ENCODE results near the gene GID8. TPM values are rescaled to one million over a fixed set of nuclear protein-coding genes. Genes with fewer than 3 reads are reported as not detected.

GID8 gene
- total and polyA plus RNA-seq, 4 donors, result 8.9 to 23.7 (median 18.5) TPM

GRCh38 chr20:62907384-62908317 lies 30.3 kb upstream of the GID8 start:
- WGBS, 2 donors, result 57 to 59% methylated on average over 16 of the region's 16 CpGs
- intact Hi-C loops (cut with DNase I), result no loop called here
- Histone ChIP-seq H3K9me3 (ENCODE audit: control insufficient read depth, low read length) (no peaks in the 10 kb centered on the region), H3K27ac (ENCODE audit: low read depth in 1 of 2, low read length in 2 of 2) (no peak overlapping the region), H3K4me3 (ENCODE audit: low read length in 2 of 2) (no peak overlapping the region), H3K36me3 (ENCODE audit: control insufficient read depth in 1 of 2, insufficient read depth in 2 of 2, low read length in 1 of 2) (peaks cover 0 to 28% of the 10 kb centered on the region in 2 donors), H3K4me1 (ENCODE audit: control insufficient read depth in 1 of 2, insufficient read depth in 2 of 2, low read length in 2 of 2) (no peaks in the 10 kb centered on the region), H3K27me3 (ENCODE audit: control insufficient read depth in 1 of 2, insufficient read depth in 2 of 2, low read length in 1 of 2) (no peaks in the 10 kb centered on the region)
- ATAC-seq (ENCODE audit: low FRiP score) (no peak), DNase-seq (peak in 1 of 2 donors; percentile 49)

DNA sequence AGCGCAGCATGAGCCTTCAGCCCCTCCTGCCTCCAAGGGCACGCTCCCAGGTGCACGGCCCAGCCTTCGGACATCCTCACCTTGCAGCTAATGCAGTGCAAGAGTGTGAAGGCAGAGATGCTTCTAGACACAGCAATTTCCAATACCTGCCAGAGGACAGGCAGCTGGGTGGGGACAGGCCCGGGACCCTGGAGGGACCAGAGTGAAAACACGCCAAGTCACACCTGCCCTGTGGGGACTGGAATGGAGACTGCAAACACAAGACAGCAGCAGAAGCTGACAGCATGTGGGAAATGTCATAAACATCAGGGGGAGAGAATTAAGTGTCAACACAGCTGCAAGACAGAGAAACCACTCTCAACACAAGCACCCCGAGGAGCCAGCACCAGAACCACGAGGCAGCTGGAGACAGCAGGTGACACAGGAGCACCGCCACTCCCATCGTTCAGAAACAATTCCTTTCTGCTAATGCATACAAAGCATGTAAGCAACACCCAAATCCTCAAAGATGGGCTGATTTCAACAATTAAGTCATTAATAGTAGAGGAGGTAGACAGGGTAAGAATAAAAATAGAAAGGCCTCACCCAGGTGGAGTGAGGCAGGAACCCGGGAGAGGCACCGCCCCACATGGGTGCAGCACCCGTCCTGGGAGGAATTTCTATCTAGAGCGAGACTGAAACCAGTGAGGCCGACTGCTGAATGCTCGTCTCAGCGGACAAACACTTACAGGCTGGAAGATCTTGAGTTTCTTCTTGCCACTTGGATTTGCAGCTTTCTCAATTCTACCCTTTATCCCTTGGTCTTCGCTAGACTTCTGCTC lies 28.8 kb upstream of the GID8 start:
- Histone ChIP-seq H3K4me1 (ENCODE audit: control insufficient read depth in 1 of 2, insufficient read depth in 2 of 2, low read length in 2 of 2) (no peaks in the 10 kb centered on the region), H3K9me3 (ENCODE audit: control insufficient read depth, low read length) (no peaks in the 10 kb centered on the region), H3K4me3 (ENCODE audit: low read length in 2 of 2) (no peak overlapping the region), H3K27me3 (ENCODE audit: control insufficient read depth in 1 of 2, insufficient read depth in 2 of 2, low read length in 1 of 2) (no peaks in the 10 kb centered on the region), H3K36me3 (ENCODE audit: control insufficient read depth in 1 of 2, insufficient read depth in 2 of 2, low read length in 1 of 2) (peaks cover 0 to 23% of the 10 kb centered on the region in 2 donors), H3K27ac (ENCODE audit: low read depth in 1 of 2, low read length in 2 of 2) (no peak overlapping the region)
- no peak for ATAC-seq (ENCODE audit: low FRiP score)
- 85 to 86% methylated on average over 18 of the region's 18 CpGs for WGBS, 2 donors
- peak in 1 of 2 donors; percentile 68 for DNase-seq
- intact Hi-C loops (cut with DNase I), result no loop called here

- H3K4me1 ChIP-seq (ENCODE audit: control insufficient read depth in 1 of 2, insufficient read depth in 2 of 2, low read length in 2 of 2), result peaks cover 0 to 1% of the 10 kb centered on the region in 2 donors
- peaks cover 0 to 23% of the 10 kb centered on the region in 2 donors for H3K36me3 ChIP-seq (ENCODE audit: control insufficient read depth in 1 of 2, insufficient read depth in 2 of 2, low read length in 1 of 2)
- ATAC-seq (ENCODE audit: low FRiP score) (no peak), DNase-seq (peak in 1 of 2 donors; percentile 33)
- H3K27me3 ChIP-seq (ENCODE audit: control insufficient read depth in 1 of 2, insufficient read depth in 2 of 2, low read length in 1 of 2), result no peaks in the 10 kb centered on the region
- H3K9me3 ChIP-seq (ENCODE audit: control insufficient read depth, low read length), result no peaks in the 10 kb centered on the region
- H3K27ac ChIP-seq (ENCODE audit: low read depth in 1 of 2, low read length in 2 of 2), result no peak overlapping the region
- intact Hi-C loops (cut with DNase I), result no loop called here
- no peak overlapping the region for H3K4me3 ChIP-seq (ENCODE audit: low read length in 2 of 2)
- 88 to 92% methylated on average over 11 of the region's 11 CpGs for WGBS, 2 donors
Observed at GRCh38 chr20:62910217-62910766, 27.7 kb upstream of the GID8 start.

- H3K4me3 ChIP-seq (ENCODE audit: low read length in 2 of 2), result no peak overlapping the region
- no peaks in the 10 kb centered on the region for H3K27me3 ChIP-seq (ENCODE audit: control insufficient read depth in 1 of 2, insufficient read depth in 2 of 2, low read length in 1 of 2)
- intact Hi-C loops (cut with DNase I), result no loop called here
- peaks cover 0 to 21% of the 10 kb centered on the region in 2 donors for H3K36me3 ChIP-seq (ENCODE audit: control insufficient read depth in 1 of 2, insufficient read depth in 2 of 2, low read length in 1 of 2)
- H3K9me3 ChIP-seq (ENCODE audit: control insufficient read depth, low read length), result no peaks in the 10 kb centered on the region
- no peak overlapping the region for H3K27ac ChIP-seq (ENCODE audit: low read depth in 1 of 2, low read length in 2 of 2)
- ATAC-seq (ENCODE audit: low FRiP score) (no peak), DNase-seq (peak in 1 of 2 donors; percentile 62)
- 93 to 94% methylated on average over 45 of the region's 45 CpGs for WGBS, 2 donors
- H3K4me1 ChIP-seq (ENCODE audit: control insufficient read depth in 1 of 2, insufficient read depth in 2 of 2, low read length in 2 of 2), result peaks cover 0 to 1% of the 10 kb centered on the region in 2 donors
Observed at GRCh38 chr20:62910777-62911497, 27.0 kb upstream of the GID8 start.

GRCh38 chr20:62911701-62912280 lies 26.2 kb upstream of the GID8 start:
- Histone ChIP-seq H3K4me1 (ENCODE audit: control insufficient read depth in 1 of 2, insufficient read depth in 2 of 2, low read length in 2 of 2) (peaks cover 0 to 1% of the 10 kb centered on the region in 2 donors), H3K36me3 (ENCODE audit: control insufficient read depth in 1 of 2, insufficient read depth in 2 of 2, low read length in 1 of 2) (peaks cover 0 to 17% of the 10 kb centered on the region in 2 donors), H3K9me3 (ENCODE audit: control insufficient read depth, low read length) (no peaks in the 10 kb centered on the region), H3K27ac (ENCODE audit: low read depth in 1 of 2, low read length in 2 of 2) (no peak overlapping the region), H3K27me3 (ENCODE audit: control insufficient read depth in 1 of 2, insufficient read depth in 2 of 2, low read length in 1 of 2) (no peaks in the 10 kb centered on the region), H3K4me3 (ENCODE audit: low read length in 2 of 2) (no peak overlapping the region)
- ATAC-seq (ENCODE audit: low FRiP score), result no peak
- DNase-seq, result peak in 1 of 2 donors; percentile 30
- intact Hi-C loops (cut with DNase I), result no loop called here
- 80 to 81% methylated on average over 10 of the region's 10 CpGs for WGBS, 2 donors

GRCh38 chr20:62913043-62913630 lies 24.8 kb upstream of the GID8 start:
- Histone ChIP-seq H3K27me3 (ENCODE audit: control insufficient read depth in 1 of 2, insufficient read depth in 2 of 2, low read length in 1 of 2) (no peaks in the 10 kb centered on the region), H3K4me3 (ENCODE audit: low read length in 2 of 2) (no peak overlapping the region), H3K36me3 (ENCODE audit: control insufficient read depth in 1 of 2, insufficient read depth in 2 of 2, low read length in 1 of 2) (peaks cover 0 to 12% of the 10 kb centered on the region in 2 donors), H3K9me3 (ENCODE audit: control insufficient read depth, low read length) (no peaks in the 10 kb centered on the region), H3K27ac (ENCODE audit: low read depth in 1 of 2, low read length in 2 of 2) (no peak overlapping the region), H3K4me1 (ENCODE audit: control insufficient read depth in 1 of 2, insufficient read depth in 2 of 2, low read length in 2 of 2) (peaks cover 1 to 7% of the 10 kb centered on the region in 2 donors)
- intact Hi-C loops (cut with DNase I), result no loop called here
- peak in 1 of 2 donors; percentile 55 for DNase-seq
- WGBS, 2 donors, result 74 to 82% methylated on average over 7 of the region's 7 CpGs
- no peak for ATAC-seq (ENCODE audit: low FRiP score)

GRCh38 chr20:62914436-62914835 lies 23.5 kb upstream of the GID8 start:
- WGBS, 2 donors, result 62 to 67% methylated on average over 9 of the region's 9 CpGs
- Histone ChIP-seq H3K36me3 (ENCODE audit: control insufficient read depth in 1 of 2, insufficient read depth in 2 of 2, low read length in 1 of 2) (peaks cover 0 to 10% of the 10 kb centered on the region in 2 donors), H3K9me3 (ENCODE audit: control insufficient read depth, low read length) (no peaks in the 10 kb centered on the region), H3K4me1 (ENCODE audit: control insufficient read depth in 1 of 2, insufficient read depth in 2 of 2, low read length in 2 of 2) (peaks cover 1 to 8% of the 10 kb centered on the region in 2 donors), H3K4me3 (ENCODE audit: low read length in 2 of 2) (no peak overlapping the region), H3K27ac (ENCODE audit: low read depth in 1 of 2, low read length in 2 of 2) (no peak overlapping the region), H3K27me3 (ENCODE audit: control insufficient read depth in 1 of 2, insufficient read depth in 2 of 2, low read length in 1 of 2) (no peaks in the 10 kb centered on the region)
- ATAC-seq (ENCODE audit: low FRiP score), result no peak
- intact Hi-C loops (cut with DNase I), result no loop called here
- peak in 1 of 2 donors; percentile 53 for DNase-seq
